HCT116 (cell line): ENCODE measurements around the gene PACSIN2.

Experiments used
- EZH2 ChIP-seq: fragments of 200-600 bp; sonication (generic); IDR thresholded peaks from 2 replicates; pipeline ENCODE4 v1.6.1; 2017; ENCODE audit warnings: antibody characterized with exemption, mixed run types
- POLR2A ChIP-seq: IDR thresholded peaks from 2 replicates; pipeline ENCODE4 v1.7.0; 2011; ENCODE audit warnings: borderline replicate concordance; ENCODE audit not compliant: insufficient read depth, insufficient read length; ENCODE audit errors: extremely low read depth
- POLR2AphosphoS5 ChIP-seq: IDR thresholded peaks from 2 replicates; pipeline ENCODE4 v1.6.1; 2011; ENCODE audit warnings: mild to moderate bottlenecking, low read depth, low read length, moderate library complexity
- RAD21 ChIP-seq: IDR thresholded peaks from 2 replicates; pipeline ENCODE4 v1.6.1; 2012; ENCODE audit warnings: low read depth, mild to moderate bottlenecking
- SRF ChIP-seq: IDR thresholded peaks from 2 replicates; pipeline ENCODE4 v1.6.1; 2012; ENCODE audit warnings: low read depth
- YY1 ChIP-seq: IDR thresholded peaks from 2 replicates; pipeline ENCODE4 v1.6.1; 2011; ENCODE audit warnings: low read length, low read depth, moderate library complexity, mild to moderate bottlenecking; ENCODE audit not compliant: insufficient replicate concordance; ENCODE audit errors: extremely low read depth
- ZFX ChIP-seq: fragments of 450-650 bp; IDR thresholded peaks from 2 replicates; pipeline ENCODE4 v1.6.1; 2017
- ZNF274 ChIP-seq: fragments of 200-500 bp; sonication (Bioruptor generic); IDR thresholded peaks from 2 replicates; pipeline ENCODE4 v1.6.1; 2014; ENCODE audit warnings: mild to moderate bottlenecking, low read depth, low read length, inconsistent platforms
- TF ChIP-seq, protein P1 (sequence below), 3 experiments: fragments of 200-600 bp in 1 of 3; sonication (generic) in 1 of 3; IDR thresholded peaks in 2 of 3; conservative IDR thresholded peaks in 1 of 3; 2 replicates each; pipeline ENCODE4 v1.5.1; 2012 to 2017; ENCODE audit warnings: low read depth in 2 of 3, low read length in 2 of 3, antibody characterized with exemption in 1 of 3, borderline replicate concordance in 1 of 3, control low read depth in 1 of 3, mild to moderate bottlenecking in 1 of 3, mixed read lengths in 1 of 3, mixed run types in 1 of 3, moderate library complexity in 1 of 3; ENCODE audit not compliant: insufficient read depth in 1 of 3

DNA sequence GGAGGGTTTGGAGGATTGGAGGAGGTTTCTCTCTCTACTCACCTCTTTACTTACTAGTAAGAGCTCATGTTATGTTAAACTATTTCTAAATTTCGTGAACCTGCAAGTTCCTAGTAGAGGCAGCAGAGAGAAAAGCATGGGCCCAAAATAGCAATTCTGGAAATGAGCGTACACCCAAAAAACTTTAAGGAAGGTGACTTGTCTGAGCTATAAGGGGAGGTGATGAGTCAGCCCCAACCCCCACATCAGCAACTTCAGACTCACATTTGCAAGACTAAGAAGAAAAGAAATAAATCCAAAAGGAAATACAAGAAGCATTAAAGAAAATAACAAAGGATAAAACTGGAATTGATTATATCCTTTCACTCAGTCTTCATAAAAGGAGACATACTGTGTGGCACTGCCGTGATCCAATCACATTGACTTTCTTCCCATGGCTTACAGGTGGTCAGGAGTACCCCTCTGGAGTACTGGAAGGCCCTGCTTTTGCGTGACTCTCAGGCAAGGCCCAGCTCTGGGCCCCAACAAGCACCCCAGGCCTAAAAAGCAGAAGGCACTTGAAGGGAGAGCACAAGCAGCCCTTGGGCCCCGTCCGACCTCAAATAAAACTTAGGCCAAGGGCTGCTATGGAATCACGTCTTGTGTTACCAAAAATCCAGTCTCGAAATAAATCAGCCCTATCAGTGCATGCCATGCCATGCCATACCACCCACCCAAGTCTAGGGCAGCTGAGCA lies 14.3 kb downstream of the PACSIN2 start:
- no peak for TF ChIP-seq YY1
- TF ChIP-seq ZFX = no peak
- no peak for TF ChIP-seq POLR2AphosphoS5
- TF ChIP-seq POLR2A = no peak
- no peak for TF ChIP-seq EZH2
- no peak for TF ChIP-seq RAD21
- TF ChIP-seq ZNF274 = no peak
- TF ChIP-seq, protein P1, sequence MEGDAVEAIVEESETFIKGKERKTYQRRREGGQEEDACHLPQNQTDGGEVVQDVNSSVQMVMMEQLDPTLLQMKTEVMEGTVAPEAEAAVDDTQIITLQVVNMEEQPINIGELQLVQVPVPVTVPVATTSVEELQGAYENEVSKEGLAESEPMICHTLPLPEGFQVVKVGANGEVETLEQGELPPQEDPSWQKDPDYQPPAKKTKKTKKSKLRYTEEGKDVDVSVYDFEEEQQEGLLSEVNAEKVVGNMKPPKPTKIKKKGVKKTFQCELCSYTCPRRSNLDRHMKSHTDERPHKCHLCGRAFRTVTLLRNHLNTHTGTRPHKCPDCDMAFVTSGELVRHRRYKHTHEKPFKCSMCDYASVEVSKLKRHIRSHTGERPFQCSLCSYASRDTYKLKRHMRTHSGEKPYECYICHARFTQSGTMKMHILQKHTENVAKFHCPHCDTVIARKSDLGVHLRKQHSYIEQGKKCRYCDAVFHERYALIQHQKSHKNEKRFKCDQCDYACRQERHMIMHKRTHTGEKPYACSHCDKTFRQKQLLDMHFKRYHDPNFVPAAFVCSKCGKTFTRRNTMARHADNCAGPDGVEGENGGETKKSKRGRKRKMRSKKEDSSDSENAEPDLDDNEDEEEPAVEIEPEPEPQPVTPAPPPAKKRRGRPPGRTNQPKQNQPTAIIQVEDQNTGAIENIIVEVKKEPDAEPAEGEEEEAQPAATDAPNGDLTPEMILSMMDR (IDR thresholded peaks at IDR 0.05 in 2 of 3, conservative IDR thresholded peaks at IDR 0.05 in 1 of 3; ENCODE audit: borderline replicate concordance in 1 of 3, insufficient read depth in 1 of 3, low read depth in 2 of 3, low read length in 2 of 3) = no peak
- TF ChIP-seq SRF = no peak
